ENCODE measurements around the gene DENND2D. TPM values are rescaled to one million over a fixed set of nuclear protein-coding genes. Genes with fewer than 3 reads are reported as not detected.

Gene DENND2D
- total and polyA plus RNA-seq, 2 donors (not counting 1 experiment from before 2014, with no cell fraction given): 48.0 to 111 TPM

DNA sequence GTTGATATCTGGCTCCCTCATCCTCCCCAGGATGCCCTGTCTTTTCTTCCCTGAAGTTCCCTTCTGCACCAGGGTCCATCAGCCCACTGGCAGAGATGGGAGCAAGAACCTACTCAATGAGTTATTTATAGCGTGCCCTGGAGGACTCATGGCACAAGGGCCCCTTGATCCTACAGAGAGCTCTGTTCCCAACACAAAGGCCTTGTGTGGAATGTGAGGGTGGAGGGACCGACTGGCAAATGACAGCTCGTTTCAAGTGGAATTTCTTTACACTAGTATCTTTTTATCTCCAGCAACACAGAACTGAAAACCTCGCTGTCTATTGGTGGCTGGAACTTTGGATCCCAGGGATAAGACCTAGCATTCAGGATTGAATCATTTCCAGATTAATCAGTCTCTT, 49.5 kb upstream of the DENND2D start:
- Mint-ChIP-seq H3K9me3 (ENCODE audit: insufficient read depth) (no peaks in the 10 kb centered on the region), H3K4me1 (no peaks in the 10 kb centered on the region), H3K4me3 (no peak overlapping the region), H3K27ac (no peak overlapping the region), H3K27me3 (no peaks in the 10 kb centered on the region)
- POLR2A ChIA-PET: no interaction called here
- intact Hi-C loops (cut with micrococcal nuclease): no loop called here
- 100% methylated on average over 1 of the region's 4 CpGs for WGBS (ENCODE audit: insufficient coverage)
- Histone ChIP-seq H3K9me3 (ENCODE audit: control extremely low read depth in 1 of 3, control insufficient read depth in 2 of 3, insufficient read depth in 1 of 3, low read length in 2 of 3) (no peaks in the 10 kb centered on the region), H3K79me2 (ENCODE audit: control insufficient read depth, insufficient read depth, low read length) (no peaks in the 10 kb centered on the region), H3K36me3 (replicated peaks in 1 of 2; ENCODE audit: control extremely low read depth in 1 of 2, control insufficient read depth in 1 of 2, extremely low read depth in 1 of 2, insufficient read depth in 2 of 2, low read length in 1 of 2) (peaks cover 0 to 2% of the 10 kb centered on the region in 2 experiments), H3K4me3 (ENCODE audit: control extremely low read depth in 1 of 5, extremely low read depth in 1 of 5, insufficient read depth in 1 of 5, low read depth in 2 of 5, low read length in 4 of 5) (no peak overlapping the region), H3K4me1 (ENCODE audit: control insufficient read depth in 2 of 2, insufficient read depth in 2 of 2, low read length in 2 of 2) (no peaks in the 10 kb centered on the region), H2AFZ (ENCODE audit: insufficient read depth, low read depth, low read length, poor library complexity, severe bottlenecking) (no peak overlapping the region), H3K27ac (ENCODE audit: low read length in 2 of 2) (no peak overlapping the region), H4K20me1 (ENCODE audit: control insufficient read depth, insufficient read depth, low read length, poor library complexity, severe bottlenecking) (no peaks in the 10 kb centered on the region), H3K9ac (ENCODE audit: low read length) (no peak overlapping the region), H3K27me3 (replicated peaks in 1 of 4; ENCODE audit: control extremely low read depth in 1 of 4, control insufficient read depth in 3 of 4, insufficient read depth in 4 of 4, low read length in 3 of 4) (no peaks in the 10 kb centered on the region), H3K4me2 (replicated peaks; ENCODE audit: low read depth, low read length, poor library complexity, severe bottlenecking) (no peak overlapping the region)
- ATAC-seq (ENCODE audit: low read depth): no peak
- TF ChIP-seq EZH2 (IDR thresholded peaks at IDR 0.05; ENCODE audit: borderline replicate concordance, insufficient read depth, low read depth, low read length, poor library complexity, severe bottlenecking): no peak
- TF ChIP-seq, protein P1, sequence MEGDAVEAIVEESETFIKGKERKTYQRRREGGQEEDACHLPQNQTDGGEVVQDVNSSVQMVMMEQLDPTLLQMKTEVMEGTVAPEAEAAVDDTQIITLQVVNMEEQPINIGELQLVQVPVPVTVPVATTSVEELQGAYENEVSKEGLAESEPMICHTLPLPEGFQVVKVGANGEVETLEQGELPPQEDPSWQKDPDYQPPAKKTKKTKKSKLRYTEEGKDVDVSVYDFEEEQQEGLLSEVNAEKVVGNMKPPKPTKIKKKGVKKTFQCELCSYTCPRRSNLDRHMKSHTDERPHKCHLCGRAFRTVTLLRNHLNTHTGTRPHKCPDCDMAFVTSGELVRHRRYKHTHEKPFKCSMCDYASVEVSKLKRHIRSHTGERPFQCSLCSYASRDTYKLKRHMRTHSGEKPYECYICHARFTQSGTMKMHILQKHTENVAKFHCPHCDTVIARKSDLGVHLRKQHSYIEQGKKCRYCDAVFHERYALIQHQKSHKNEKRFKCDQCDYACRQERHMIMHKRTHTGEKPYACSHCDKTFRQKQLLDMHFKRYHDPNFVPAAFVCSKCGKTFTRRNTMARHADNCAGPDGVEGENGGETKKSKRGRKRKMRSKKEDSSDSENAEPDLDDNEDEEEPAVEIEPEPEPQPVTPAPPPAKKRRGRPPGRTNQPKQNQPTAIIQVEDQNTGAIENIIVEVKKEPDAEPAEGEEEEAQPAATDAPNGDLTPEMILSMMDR (IDR thresholded peaks at IDR 0.05): no peak
- CTCF ChIA-PET: interaction anchor here (0.6 kb wide), 1 partner anchor 22 kb away, joined by 3 read pairs; the partner anchor contains the start of gene CHI3L2
- no peak for DNase-seq

GRCh38 chr1:111247125-111247838, 46.8 kb upstream of the DENND2D start:
- Mint-ChIP-seq H3K4me1 (no peaks in the 10 kb centered on the region), H3K27ac (no peak overlapping the region), H3K4me3 (no peak overlapping the region), H3K27me3 (no peaks in the 10 kb centered on the region), H3K9me3 (ENCODE audit: insufficient read depth) (no peaks in the 10 kb centered on the region)
- H3K27ac ChIP-seq (ENCODE audit: low read length in 2 of 2): no peak overlapping the region
- H3K27me3 ChIP-seq (replicated peaks in 1 of 4; ENCODE audit: control extremely low read depth in 1 of 4, control insufficient read depth in 3 of 4, insufficient read depth in 4 of 4, low read length in 3 of 4): no peaks in the 10 kb centered on the region
- no peak for DNase-seq
- H3K4me3 ChIP-seq (ENCODE audit: control extremely low read depth in 1 of 5, extremely low read depth in 1 of 5, insufficient read depth in 1 of 5, low read depth in 2 of 5, low read length in 4 of 5): no peak overlapping the region
- no peaks in the 10 kb centered on the region for H3K79me2 ChIP-seq (ENCODE audit: control insufficient read depth, insufficient read depth, low read length)
- no peaks in the 10 kb centered on the region for H3K4me1 ChIP-seq (ENCODE audit: control insufficient read depth in 2 of 2, insufficient read depth in 2 of 2, low read length in 2 of 2)
- no peak overlapping the region for H3K4me2 ChIP-seq (replicated peaks; ENCODE audit: low read depth, low read length, poor library complexity, severe bottlenecking)
- TF ChIP-seq EZH2 (IDR thresholded peaks at IDR 0.05; ENCODE audit: borderline replicate concordance, insufficient read depth, low read depth, low read length, poor library complexity, severe bottlenecking): no peak
- TF ChIP-seq, protein P1 (IDR thresholded peaks at IDR 0.05): no peak
- 95% methylated on average over 4 of the region's 5 CpGs for WGBS (ENCODE audit: insufficient coverage)
- no peak overlapping the region for H3K9ac ChIP-seq (ENCODE audit: low read length)
- H3K36me3 ChIP-seq (replicated peaks in 1 of 2; ENCODE audit: control extremely low read depth in 1 of 2, control insufficient read depth in 1 of 2, extremely low read depth in 1 of 2, insufficient read depth in 2 of 2, low read length in 1 of 2): peaks cover 0 to 13% of the 10 kb centered on the region in 2 experiments
- no peaks in the 10 kb centered on the region for H3K9me3 ChIP-seq (ENCODE audit: control extremely low read depth in 1 of 3, control insufficient read depth in 2 of 3, insufficient read depth in 1 of 3, low read length in 2 of 3)
- no peak overlapping the region for H2AFZ ChIP-seq (ENCODE audit: insufficient read depth, low read depth, low read length, poor library complexity, severe bottlenecking)
- ChIA-PET POLR2A (no interaction called here), CTCF (no interaction called here)
- intact Hi-C loops (cut with micrococcal nuclease): no loop called here
- no peak for ATAC-seq (ENCODE audit: low read depth)
- H4K20me1 ChIP-seq (ENCODE audit: control insufficient read depth, insufficient read depth, low read length, poor library complexity, severe bottlenecking): no peaks in the 10 kb centered on the region

All from B cell (primary cell).